ENCODE measurements around the gene SH3YL1. TPM values are rescaled to one million over a fixed set of nuclear protein-coding genes. Genes with fewer than 3 reads are reported as not detected.

SH3YL1 gene
- total RNA-seq, 1 donor from 2014 or later: 47.9 TPM

DNA sequence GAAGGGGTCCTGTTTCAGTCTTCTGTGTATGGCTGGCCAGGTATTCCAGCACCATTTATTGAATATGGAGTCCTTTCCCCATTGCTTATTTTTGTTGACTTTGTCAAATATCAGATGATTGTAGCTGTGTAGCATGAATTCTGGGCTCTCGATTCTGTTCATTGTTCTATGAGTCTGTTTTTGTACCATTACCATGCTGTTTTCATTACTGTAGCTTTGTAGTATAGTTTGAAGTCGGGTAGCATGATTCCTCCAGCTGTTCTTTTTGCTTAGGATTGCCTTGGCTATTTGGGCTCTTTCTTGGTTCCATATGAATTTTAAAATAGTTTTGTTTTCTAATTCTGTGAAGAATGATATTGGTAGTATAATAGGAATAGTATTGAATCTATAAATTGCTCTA is 6.0 kb downstream of the SH3YL1 start:
- H3K9me3 Mint-ChIP-seq: peaks cover 41% of the 10 kb centered on the region
- peaks cover 12% of the 10 kb centered on the region for H3K27me3 ChIP-seq
- H4K20me1 ChIP-seq (ENCODE audit: low read depth): no peaks in the 10 kb centered on the region
- H3K4me1 Mint-ChIP-seq: peaks cover 6% of the 10 kb centered on the region
- H3K36me3 ChIP-seq: no peaks in the 10 kb centered on the region
- no peak overlapping the region for H3K27ac Mint-ChIP-seq
- H3K9me3 ChIP-seq (ENCODE audit: low read depth): peaks cover 8% of the 10 kb centered on the region
- no peaks in the 10 kb centered on the region for H3K79me2 ChIP-seq (ENCODE audit: low read depth)
- H3K4me2 ChIP-seq: no peak overlapping the region
- no peak overlapping the region for H3K9ac ChIP-seq
- no peak overlapping the region for H3K27ac ChIP-seq
- DNase-seq (ENCODE audit: low spot score): no peak
- H3K4me3 ChIP-seq: no peak overlapping the region
- no peaks in the 10 kb centered on the region for H3F3A ChIP-seq (ENCODE audit: low read depth)
- TF ChIP-seq EZH2 (IDR thresholded peaks at IDR 0.05) (no peak), EZH2phosphoT487 (IDR thresholded peaks at IDR 0.05) (no peak)
- TF ChIP-seq, protein P1, sequence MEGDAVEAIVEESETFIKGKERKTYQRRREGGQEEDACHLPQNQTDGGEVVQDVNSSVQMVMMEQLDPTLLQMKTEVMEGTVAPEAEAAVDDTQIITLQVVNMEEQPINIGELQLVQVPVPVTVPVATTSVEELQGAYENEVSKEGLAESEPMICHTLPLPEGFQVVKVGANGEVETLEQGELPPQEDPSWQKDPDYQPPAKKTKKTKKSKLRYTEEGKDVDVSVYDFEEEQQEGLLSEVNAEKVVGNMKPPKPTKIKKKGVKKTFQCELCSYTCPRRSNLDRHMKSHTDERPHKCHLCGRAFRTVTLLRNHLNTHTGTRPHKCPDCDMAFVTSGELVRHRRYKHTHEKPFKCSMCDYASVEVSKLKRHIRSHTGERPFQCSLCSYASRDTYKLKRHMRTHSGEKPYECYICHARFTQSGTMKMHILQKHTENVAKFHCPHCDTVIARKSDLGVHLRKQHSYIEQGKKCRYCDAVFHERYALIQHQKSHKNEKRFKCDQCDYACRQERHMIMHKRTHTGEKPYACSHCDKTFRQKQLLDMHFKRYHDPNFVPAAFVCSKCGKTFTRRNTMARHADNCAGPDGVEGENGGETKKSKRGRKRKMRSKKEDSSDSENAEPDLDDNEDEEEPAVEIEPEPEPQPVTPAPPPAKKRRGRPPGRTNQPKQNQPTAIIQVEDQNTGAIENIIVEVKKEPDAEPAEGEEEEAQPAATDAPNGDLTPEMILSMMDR (IDR thresholded peaks at IDR 0.05): no peak
- H3K36me3 Mint-ChIP-seq: peaks cover 43% of the 10 kb centered on the region
- no peak overlapping the region for H3K4me3 Mint-ChIP-seq
- no peak overlapping the region for H2AFZ ChIP-seq (replicated peaks)
- H3K4me1 ChIP-seq: no peaks in the 10 kb centered on the region
- peaks cover 2% of the 10 kb centered on the region for H3K27me3 Mint-ChIP-seq (ENCODE audit: insufficient read depth, low read depth)

DNA sequence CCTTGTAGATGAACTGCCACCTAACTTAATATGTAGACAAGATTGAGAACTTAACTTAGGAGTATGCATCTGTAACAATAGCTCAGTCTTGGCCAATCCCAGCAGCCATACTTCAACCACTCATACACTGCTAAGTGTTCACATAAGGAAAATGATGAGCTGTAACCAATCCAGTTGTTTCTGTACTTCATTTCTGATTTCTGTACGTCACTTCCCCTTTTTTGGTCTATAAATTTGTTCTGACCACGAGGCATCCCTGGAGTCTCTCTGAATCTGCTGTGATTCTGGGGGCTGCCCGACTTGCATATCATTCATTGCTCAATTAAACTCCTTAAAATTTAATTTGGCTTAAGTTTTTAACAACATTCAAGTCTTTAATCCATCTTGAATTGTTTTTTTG is 6.4 kb downstream of the SH3YL1 start:
- H3F3A ChIP-seq (ENCODE audit: low read depth): no peaks in the 10 kb centered on the region
- H3K4me3 ChIP-seq: no peak overlapping the region
- no peaks in the 10 kb centered on the region for H3K4me1 ChIP-seq
- H3K4me1 Mint-ChIP-seq: peaks cover 6% of the 10 kb centered on the region
- H2AFZ ChIP-seq (replicated peaks): no peak overlapping the region
- no peak overlapping the region for H3K27ac ChIP-seq
- H3K9me3 Mint-ChIP-seq: peaks cover 37% of the 10 kb centered on the region
- no peaks in the 10 kb centered on the region for H4K20me1 ChIP-seq (ENCODE audit: low read depth)
- DNase-seq (ENCODE audit: low spot score): no peak
- H3K27me3 Mint-ChIP-seq (ENCODE audit: insufficient read depth, low read depth): no peaks in the 10 kb centered on the region
- H3K27me3 ChIP-seq: peaks cover 8% of the 10 kb centered on the region
- H3K9me3 ChIP-seq (ENCODE audit: low read depth): peaks cover 8% of the 10 kb centered on the region
- peaks cover 39% of the 10 kb centered on the region for H3K36me3 Mint-ChIP-seq
- H3K4me3 Mint-ChIP-seq: no peak overlapping the region
- H3K36me3 ChIP-seq: no peaks in the 10 kb centered on the region
- no peak overlapping the region for H3K9ac ChIP-seq
- H3K4me2 ChIP-seq: no peak overlapping the region
- TF ChIP-seq EZH2 (IDR thresholded peaks at IDR 0.05) (no peak), EZH2phosphoT487 (IDR thresholded peaks at IDR 0.05) (no peak)
- TF ChIP-seq, protein P1 (IDR thresholded peaks at IDR 0.05): no peak
- H3K79me2 ChIP-seq (ENCODE audit: low read depth): no peaks in the 10 kb centered on the region
- no peak overlapping the region for H3K27ac Mint-ChIP-seq

DNA sequence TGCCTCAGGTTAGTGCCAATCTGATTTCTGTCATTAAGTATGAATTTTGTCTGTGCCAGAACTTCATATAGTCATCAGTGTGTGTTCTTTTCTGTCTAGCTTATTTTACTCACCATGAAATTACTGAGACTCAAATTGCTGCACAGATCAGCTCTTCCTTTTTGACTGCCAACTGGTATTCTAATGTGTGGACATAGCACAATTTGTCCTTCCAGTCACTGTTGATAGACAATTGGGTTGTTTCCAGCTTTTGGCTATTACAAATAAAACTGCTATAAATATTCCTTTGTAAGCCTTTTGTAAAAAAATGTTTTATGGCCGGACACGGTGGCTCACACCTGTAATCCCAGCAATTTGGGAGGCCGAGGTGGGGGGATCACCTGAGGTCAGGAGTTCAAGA is 7.7 kb downstream of the SH3YL1 start:
- no peaks in the 10 kb centered on the region for H3K4me1 ChIP-seq
- Mint-ChIP-seq H3K27me3 (ENCODE audit: insufficient read depth, low read depth) (no peaks in the 10 kb centered on the region), H3K9me3 (peaks cover 32% of the 10 kb centered on the region), H3K4me3 (no peak overlapping the region), H3K36me3 (peaks cover 35% of the 10 kb centered on the region), H3K27ac (no peak overlapping the region), H3K4me1 (peaks cover 6% of the 10 kb centered on the region)
- peaks cover 8% of the 10 kb centered on the region for H3K9me3 ChIP-seq (ENCODE audit: low read depth)
- H3K79me2 ChIP-seq (ENCODE audit: low read depth): no peaks in the 10 kb centered on the region
- TF ChIP-seq, protein P1 (IDR thresholded peaks at IDR 0.05): no peak
- TF ChIP-seq EZH2phosphoT487 (IDR thresholded peaks at IDR 0.05) (no peak), EZH2 (IDR thresholded peaks at IDR 0.05) (no peak)
- no peak overlapping the region for H3K4me3 ChIP-seq
- H3K36me3 ChIP-seq: no peaks in the 10 kb centered on the region
- no peaks in the 10 kb centered on the region for H3F3A ChIP-seq (ENCODE audit: low read depth)
- DNase-seq (ENCODE audit: low spot score): no peak
- H4K20me1 ChIP-seq (ENCODE audit: low read depth): no peaks in the 10 kb centered on the region
- no peak overlapping the region for H3K4me2 ChIP-seq
- no peak overlapping the region for H2AFZ ChIP-seq (replicated peaks)
- H3K9ac ChIP-seq: no peak overlapping the region
- no peak overlapping the region for H3K27ac ChIP-seq
- H3K27me3 ChIP-seq: no peaks in the 10 kb centered on the region

All from neural progenitor cell (in vitro differentiated cells).